ENCODE data around the gene ZFP36L1. TPM values are rescaled to one million over a fixed set of nuclear protein-coding genes. Genes with fewer than 3 reads are reported as not detected.

Gene ZFP36L1
- total and polyA plus RNA-seq, 2 donors (not counting 3 experiments of a cell fraction or from before 2014, with no cell fraction given) = 46.0 to 89.6 TPM

GRCh38 chr14:68820119-68820518, 27.3 kb upstream of the ZFP36L1 start:
- peaks cover 2% of the 10 kb centered on the region for H3K79me2 ChIP-seq (ENCODE audit: control insufficient read depth, insufficient read depth, low read length)
- intact Hi-C loops (cut with micrococcal nuclease) = no loop called here
- H3K4me3 ChIP-seq (replicated peaks in 1 of 3; ENCODE audit: insufficient read depth in 1 of 3, low read depth in 1 of 3, low read length in 3 of 3) = no peak overlapping the region
- H3K27ac ChIP-seq (ENCODE audit: insufficient read depth, low read depth, low read length) = no peak overlapping the region
- FAIRE-seq (no peak), DNase-seq (ENCODE audit: low read depth, low spot score) (no peak)
- POLR2A ChIA-PET = interaction anchor here (1.7 to 2.0 kb wide), 2 partner anchors 27 kb away, joined by 4 to 18 read pairs; partner anchors contain the start of gene ZFP36L1
- dilution Hi-C loops (cut with MboI; ENCODE audit: extremely low pct_ligation_motif_present, low sequenced_read_pairs) = loop anchor here (25.0 kb wide), 1 partner anchor 883 kb away; no protein-coding TSS in a partner anchor
- peaks cover 11% of the 10 kb centered on the region for H3K4me1 ChIP-seq (ENCODE audit: control insufficient read depth, extremely low read depth, insufficient read depth, low read length)
- no peak overlapping the region for H3K4me2 ChIP-seq (ENCODE audit: insufficient read depth, low read length)
- no peaks in the 10 kb centered on the region for H3K36me3 ChIP-seq (ENCODE audit: control insufficient read depth in 2 of 2, extremely low read depth in 1 of 2, insufficient read depth in 2 of 2, low read length in 2 of 2)
- H3K9me3 ChIP-seq (replicated peaks; ENCODE audit: control insufficient read depth, insufficient read depth, low read length) = no peaks in the 10 kb centered on the region
- H3K27me3 ChIP-seq (ENCODE audit: control insufficient read depth in 2 of 2, insufficient read depth in 2 of 2, low read length in 2 of 2) = no peaks in the 10 kb centered on the region
- no TSS peak for BruUV-seq (replicated peaks)
- H3K9ac ChIP-seq (replicated peaks; ENCODE audit: extremely low read depth, insufficient read depth, low read length) = no peak overlapping the region
- H2AFZ ChIP-seq (ENCODE audit: low read depth, low read length) = no peak overlapping the region
- no peaks in the 10 kb centered on the region for H4K20me1 ChIP-seq (replicated peaks; ENCODE audit: control insufficient read depth, extremely low read depth, insufficient read depth, low read length)
- CTCF ChIA-PET = interaction anchor here (0.9 to 4.2 kb wide), 6 partner anchors 24 to 936 kb away, joined by 3 to 54 read pairs (median 4); no protein-coding TSS in a partner anchor
- no peaks in the 10 kb centered on the region for H3K9me1 ChIP-seq (replicated peaks; ENCODE audit: control insufficient read depth, extremely low read depth, insufficient read depth, low read length)
- TF ChIP-seq FOS (IDR thresholded peaks at IDR 0.05; ENCODE audit: borderline replicate concordance, insufficient read depth, low read length) (no peak), MAX (IDR thresholded peaks at IDR 0.05; ENCODE audit: insufficient read depth, insufficient read length) (no peak), JUN (IDR thresholded peaks at IDR 0.05; ENCODE audit: borderline replicate concordance, insufficient read depth, insufficient read length, low read depth) (no peak), MYC (IDR thresholded peaks at IDR 0.05; ENCODE audit: low read depth, low read length) (no peak), POLR2A (IDR thresholded peaks at IDR 0.05; ENCODE audit: low read depth, low read length) (no peak), POLR2AphosphoS5 (IDR thresholded peaks at IDR 0.05; ENCODE audit: insufficient read depth, low read depth, low read length) (no peak), EZH2 (IDR thresholded peaks at IDR 0.05; ENCODE audit: borderline replicate concordance, low read depth, low read length, severe bottlenecking) (no peak), GATA2 (IDR thresholded peaks at IDR 0.05; ENCODE audit: insufficient read depth, insufficient read length, low read depth, low read length) (no peak), CTCF (IDR thresholded peaks at IDR 0.05; ENCODE audit: extremely low read depth in 1 of 2, insufficient read depth in 1 of 2, low read depth in 1 of 2, low read length in 2 of 2) (no peak)

Data from endothelial cell of umbilical vein (primary cell).